Type B pancreatic cell (in vitro differentiated cells): Measurements from ENCODE around the gene TBC1D5. TPM values are rescaled to one million over a fixed set of nuclear protein-coding genes. Genes with fewer than 3 reads are reported as not detected.

Experiments used
- DNase-seq: peaks from one replicate; pipeline ENCODE4 v3.0.0; 2021; ENCODE audit warnings: mixed read lengths; ENCODE audit not compliant: unreplicated experiment; ENCODE audit errors: extremely low spot score
- H3K27ac Mint-ChIP-seq: 2 replicates; pipeline ENCODE4 v1.8.0; 2021; ENCODE audit warnings: mild to moderate bottlenecking, mixed read lengths
- H3K27me3 Mint-ChIP-seq: 2 replicates; pipeline ENCODE4 v1.8.0; 2021; ENCODE audit warnings: mixed read lengths
- H3K36me3 Mint-ChIP-seq: 2 replicates; pipeline ENCODE4 v1.8.0; 2021; ENCODE audit warnings: mixed read lengths
- H3K4me1 Mint-ChIP-seq: one replicate; pipeline ENCODE4 v1.8.0; 2021; ENCODE audit warnings: mixed read lengths; ENCODE audit not compliant: unreplicated experiment
- H3K4me3 Mint-ChIP-seq: 2 replicates; pipeline ENCODE4 v1.8.0; 2021; ENCODE audit warnings: mild to moderate bottlenecking, mixed read lengths
- H3K9me3 Mint-ChIP-seq: 2 replicates; pipeline ENCODE4 v1.8.0; 2021; ENCODE audit warnings: mixed read lengths
- CTCF ChIP-seq: fragments of 200-600 bp; sonication (generic); conservative IDR thresholded peaks from 2 replicates; pipeline ENCODE4 v1.5.0; 2021; ENCODE audit warnings: antibody characterized with exemption, mild to moderate bottlenecking
- total RNA-seq: library from RNA; stranded (reverse); gene quantifications from 2 replicates; pipeline ENCODE4 v1.2.1, GENCODE V29; 2021; ENCODE audit warnings: low replicate concordance

The TBC1D5 gene
- total RNA-seq, 1 donor from 2014 or later = 48.7 TPM

GRCh38 chr3:17118771-17119170 lies 623.7 kb downstream of the TBC1D5 start:
- no peaks in the 10 kb centered on the region for H3K27me3 Mint-ChIP-seq
- no peaks in the 10 kb centered on the region for H3K4me1 Mint-ChIP-seq
- no peaks in the 10 kb centered on the region for H3K9me3 Mint-ChIP-seq
- DNase-seq = no peak
- TF ChIP-seq CTCF = no peak
- H3K4me3 Mint-ChIP-seq = no peak overlapping the region
- H3K27ac Mint-ChIP-seq = no peak overlapping the region
- H3K36me3 Mint-ChIP-seq = no peaks in the 10 kb centered on the region

DNA sequence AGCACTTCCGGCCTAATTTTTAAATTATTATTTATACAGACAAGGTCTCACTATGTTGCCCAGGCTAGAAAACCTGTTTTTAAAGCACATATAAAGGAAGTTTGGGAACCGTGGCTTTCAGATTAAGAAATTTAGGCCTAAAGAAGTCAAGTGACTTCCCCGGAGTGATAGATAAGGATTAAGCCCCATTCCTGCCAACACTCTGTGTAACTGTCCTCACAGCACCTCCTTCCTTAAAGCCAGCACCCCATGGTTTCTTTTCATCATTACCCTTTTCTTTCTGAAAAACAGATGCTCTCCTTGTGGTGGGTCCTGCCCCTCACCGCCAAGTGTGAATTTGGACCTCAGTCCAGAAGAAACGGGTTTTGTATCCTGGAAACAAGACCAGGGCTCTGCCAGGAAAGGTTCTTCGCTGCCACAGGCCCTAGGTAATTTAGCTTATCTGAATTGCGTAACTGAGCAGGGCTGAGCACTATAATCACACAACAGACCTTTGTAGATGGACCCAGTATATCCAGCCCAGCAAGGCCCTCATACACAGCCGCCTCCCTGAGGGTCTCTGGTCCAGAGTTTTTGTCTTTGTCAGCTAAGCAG lies 626.3 kb downstream of the TBC1D5 start:
- no peak for DNase-seq
- TF ChIP-seq CTCF = no peak
- Mint-ChIP-seq H3K9me3 (no peaks in the 10 kb centered on the region), H3K4me3 (no peak overlapping the region), H3K27ac (no peak overlapping the region), H3K27me3 (no peaks in the 10 kb centered on the region), H3K4me1 (no peaks in the 10 kb centered on the region), H3K36me3 (no peaks in the 10 kb centered on the region)

DNA sequence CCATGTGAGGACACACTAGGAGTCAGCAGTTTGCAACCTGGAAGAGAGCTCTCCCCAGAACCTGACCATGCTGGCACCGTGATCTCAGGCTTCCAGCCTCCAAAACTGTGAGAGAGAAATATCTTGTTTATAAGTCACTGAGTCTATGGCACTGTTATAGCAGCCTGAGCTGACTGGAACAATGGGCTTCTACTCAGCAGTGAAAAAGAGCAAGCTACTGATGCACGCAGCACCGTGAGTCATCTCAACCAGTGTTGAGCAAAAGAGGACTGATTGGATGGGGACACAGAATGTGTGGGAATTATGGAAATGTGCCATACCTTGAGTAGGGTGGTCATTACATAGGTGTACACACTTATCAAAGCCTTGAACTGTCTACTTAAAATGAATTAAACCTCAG lies 627.2 kb downstream of the TBC1D5 start:
- DNase-seq = no peak
- Mint-ChIP-seq H3K4me3 (no peak overlapping the region), H3K4me1 (no peaks in the 10 kb centered on the region), H3K36me3 (no peaks in the 10 kb centered on the region), H3K9me3 (no peaks in the 10 kb centered on the region), H3K27me3 (no peaks in the 10 kb centered on the region), H3K27ac (no peak overlapping the region)
- no peak for TF ChIP-seq CTCF

- H3K27me3 Mint-ChIP-seq = no peaks in the 10 kb centered on the region
- H3K27ac Mint-ChIP-seq = no peak overlapping the region
Observed at GRCh38 chr3:17111586-17111985, 630.8 kb downstream of the TBC1D5 start.

GRCh38 chr3:17110660-17111396 lies 631.6 kb downstream of the TBC1D5 start:
- no peaks in the 10 kb centered on the region for H3K36me3 Mint-ChIP-seq
- H3K27ac Mint-ChIP-seq = no peak overlapping the region
- no peak for DNase-seq
- no peaks in the 10 kb centered on the region for H3K4me1 Mint-ChIP-seq
- H3K27me3 Mint-ChIP-seq = no peaks in the 10 kb centered on the region
- H3K9me3 Mint-ChIP-seq = no peaks in the 10 kb centered on the region
- no peak overlapping the region for H3K4me3 Mint-ChIP-seq
- TF ChIP-seq CTCF = no peak

More at GRCh38 chr3:17111586-17111985, 630.8 kb downstream of the TBC1D5 start:
- no peaks in the 10 kb centered on the region for H3K4me1 Mint-ChIP-seq
- H3K9me3 Mint-ChIP-seq = no peaks in the 10 kb centered on the region
- no peak for TF ChIP-seq CTCF
- DNase-seq = no peak
- H3K36me3 Mint-ChIP-seq = no peaks in the 10 kb centered on the region
- H3K4me3 Mint-ChIP-seq = no peak overlapping the region
